Measurements from ENCODE around the gene TAS2R30.
A peak's percentile ranks its signal among the peaks of the same experiment; 100 is the strongest.

The TAS2R30 gene

DNA sequence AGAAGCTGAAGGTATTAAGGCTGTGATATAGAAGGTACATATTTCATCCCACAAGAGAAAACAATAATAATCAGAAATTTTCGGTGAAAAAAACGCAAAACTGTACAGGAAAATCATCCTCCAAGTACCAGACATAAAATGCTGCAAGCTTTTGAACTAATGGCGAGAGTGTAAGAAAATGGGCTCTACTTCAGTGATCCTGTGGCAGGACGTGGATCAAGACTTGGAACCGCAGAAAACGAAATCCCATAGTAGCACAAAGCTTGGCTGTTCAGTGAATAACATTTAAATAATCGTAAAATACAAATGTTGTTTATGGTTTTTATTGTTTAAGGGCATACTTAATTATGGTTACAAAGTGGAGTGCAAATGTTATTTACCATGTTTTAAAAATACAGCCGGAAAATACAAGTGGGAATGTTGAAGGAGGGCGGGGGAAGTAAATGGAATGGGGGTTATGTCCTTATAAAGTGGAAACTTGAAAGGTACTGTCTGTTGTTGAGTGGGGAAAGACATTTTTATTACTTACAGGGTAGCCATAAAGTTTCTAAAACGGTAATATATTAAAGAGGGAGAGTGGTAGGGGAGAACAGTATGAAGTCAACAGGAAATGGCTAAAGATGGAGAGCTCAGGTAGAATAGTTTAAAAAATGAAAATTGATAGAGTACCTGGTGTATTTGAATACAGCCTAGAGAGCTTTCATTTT, 37.7 kb upstream of the TAS2R30 start:
- intact Hi-C loops (cut with DNase I; ENCODE audit: low total_unique reads) = loop anchor here (5.0 kb wide), 1 partner anchor 1095 kb away; the partner anchor contains the start of gene LRP6
- Histone ChIP-seq H3K27ac (peak overlapping the region; percentile 97 to 99), H3K4me3 (peak overlapping the region; percentile 94 to 98), H3K9me3 (no peaks in the 10 kb centered on the region), H3K4me1 (peaks cover 0 to 40% (median 22%) of the 10 kb centered on the region in 4 donors), H3K27me3 (no peaks in the 10 kb centered on the region), H3K36me3 (no peaks in the 10 kb centered on the region)
- DNase-seq = no peak
- TF ChIP-seq, protein P1, sequence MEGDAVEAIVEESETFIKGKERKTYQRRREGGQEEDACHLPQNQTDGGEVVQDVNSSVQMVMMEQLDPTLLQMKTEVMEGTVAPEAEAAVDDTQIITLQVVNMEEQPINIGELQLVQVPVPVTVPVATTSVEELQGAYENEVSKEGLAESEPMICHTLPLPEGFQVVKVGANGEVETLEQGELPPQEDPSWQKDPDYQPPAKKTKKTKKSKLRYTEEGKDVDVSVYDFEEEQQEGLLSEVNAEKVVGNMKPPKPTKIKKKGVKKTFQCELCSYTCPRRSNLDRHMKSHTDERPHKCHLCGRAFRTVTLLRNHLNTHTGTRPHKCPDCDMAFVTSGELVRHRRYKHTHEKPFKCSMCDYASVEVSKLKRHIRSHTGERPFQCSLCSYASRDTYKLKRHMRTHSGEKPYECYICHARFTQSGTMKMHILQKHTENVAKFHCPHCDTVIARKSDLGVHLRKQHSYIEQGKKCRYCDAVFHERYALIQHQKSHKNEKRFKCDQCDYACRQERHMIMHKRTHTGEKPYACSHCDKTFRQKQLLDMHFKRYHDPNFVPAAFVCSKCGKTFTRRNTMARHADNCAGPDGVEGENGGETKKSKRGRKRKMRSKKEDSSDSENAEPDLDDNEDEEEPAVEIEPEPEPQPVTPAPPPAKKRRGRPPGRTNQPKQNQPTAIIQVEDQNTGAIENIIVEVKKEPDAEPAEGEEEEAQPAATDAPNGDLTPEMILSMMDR (IDR thresholded peaks at IDR 0.05) = no peak

DNA sequence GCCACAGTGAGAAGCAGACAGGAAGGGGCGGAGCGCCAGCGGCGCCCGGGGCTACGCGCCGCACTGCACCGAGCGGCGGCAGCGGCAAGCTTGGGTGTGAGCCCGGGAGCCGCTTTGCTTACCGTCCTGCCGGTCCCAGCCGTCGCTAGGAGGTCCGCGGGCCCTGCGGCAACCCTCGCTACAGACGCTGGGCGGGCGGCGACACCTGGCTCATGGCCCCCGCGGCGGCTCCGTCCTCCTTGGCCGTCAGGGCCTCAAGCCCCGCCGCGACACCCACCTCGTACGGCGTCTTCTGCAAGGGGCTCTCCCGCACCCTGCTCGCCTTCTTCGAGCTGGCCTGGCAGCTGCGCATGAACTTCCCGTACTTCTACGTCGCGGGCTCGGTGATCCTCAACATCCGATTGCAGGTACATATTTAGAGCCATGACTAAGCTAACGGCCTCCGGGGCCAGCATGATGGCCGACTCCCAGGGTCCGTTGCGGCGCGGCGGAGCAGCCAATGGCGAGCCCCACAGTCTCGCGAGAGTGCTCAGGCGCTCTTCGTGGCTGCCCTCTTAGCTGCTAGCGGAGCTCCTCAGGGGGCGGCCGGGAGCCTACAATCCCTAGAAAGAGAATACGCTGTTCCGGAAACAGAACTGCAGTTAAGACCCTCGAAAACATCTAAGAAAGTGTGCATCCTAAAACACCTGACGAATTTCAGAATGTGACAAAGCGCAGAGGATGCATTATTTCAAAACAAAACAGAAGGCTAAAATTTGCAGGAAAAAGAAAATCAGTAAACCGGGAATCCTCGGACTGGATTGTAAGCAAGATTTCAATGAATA, 36.9 kb upstream of the TAS2R30 start, which contains the start of gene SMIM10L1:
Gene SMIM10L1 (plus strand): TSS at position 50 of the 824 bp plus-strand sequence. CDS start 163 bp downstream, at position 213.
- H3K4me1 ChIP-seq = peaks cover 0 to 40% (median 22%) of the 10 kb centered on the region in 4 donors
- no peaks in the 10 kb centered on the region for H3K36me3 ChIP-seq
- H3K4me3 ChIP-seq = peak within 1 kb of the TSS; percentile 94 to 98
- TF ChIP-seq, protein P1 (IDR thresholded peaks at IDR 0.05) = no peak
- H3K9me3 ChIP-seq = no peaks in the 10 kb centered on the region
- no peaks in the 10 kb centered on the region for H3K27me3 ChIP-seq
- peak within 1 kb of the TSS; percentile 97 to 99 for H3K27ac ChIP-seq
- DNase-seq = peak; percentile 91 to 96
- intact Hi-C loops (cut with DNase I; ENCODE audit: low total_unique reads) = loop anchor here (5.0 kb wide), 1 partner anchor 1096 kb away; the partner anchor contains the start of gene LRP6

DNA sequence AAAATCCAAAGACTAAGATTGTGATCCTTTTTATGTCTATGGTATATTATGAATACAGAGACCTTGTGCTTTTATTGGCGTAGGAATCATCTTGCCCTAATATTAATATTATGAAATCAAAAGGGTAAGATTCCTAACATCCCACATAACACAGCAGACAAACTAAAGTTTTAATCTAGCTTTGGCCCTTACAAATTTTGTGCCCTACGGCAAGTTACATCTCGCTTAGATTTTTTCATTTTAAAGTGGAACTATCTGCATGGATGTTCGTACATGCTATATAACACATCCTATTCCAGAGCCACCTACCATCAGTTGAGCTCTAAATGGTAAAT, 36.3 kb upstream of the TAS2R30 start:
- intact Hi-C loops (cut with DNase I; ENCODE audit: low total_unique reads) = loop anchor here (5.0 kb wide), 1 partner anchor 1097 kb away; the partner anchor contains the start of gene LRP6
- Histone ChIP-seq H3K27ac (peak overlapping the region; percentile 97 to 99), H3K4me3 (peak overlapping the region; percentile 94 to 98), H3K27me3 (no peaks in the 10 kb centered on the region), H3K9me3 (no peaks in the 10 kb centered on the region), H3K36me3 (peaks cover 0 to 5% (median 0%) of the 10 kb centered on the region in 3 donors), H3K4me1 (peaks cover 0 to 40% (median 22%) of the 10 kb centered on the region in 4 donors)
- DNase-seq = no peak
- TF ChIP-seq, protein P1 (IDR thresholded peaks at IDR 0.05) = no peak

DNA sequence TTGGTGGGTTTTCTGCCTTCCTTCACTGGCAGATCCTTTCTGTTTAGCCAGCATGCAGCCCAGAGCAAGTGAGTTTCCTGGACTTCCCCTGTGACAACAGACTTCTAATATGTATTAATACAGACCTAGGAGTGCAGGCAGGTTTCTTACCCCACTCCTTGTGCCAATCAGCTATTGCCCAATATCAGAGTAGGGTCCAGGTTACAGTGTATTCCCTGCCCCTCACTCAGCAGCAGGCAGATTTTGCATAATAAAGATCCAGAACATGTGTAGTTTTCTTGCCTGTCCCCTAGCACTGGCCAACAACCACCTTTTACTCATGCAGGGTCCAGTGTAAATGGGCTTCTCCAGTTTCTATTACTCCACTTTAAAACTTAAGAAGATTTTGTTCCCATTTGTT, 31.9 kb upstream of the TAS2R30 start:
- intact Hi-C loops (cut with DNase I; ENCODE audit: low total_unique reads) = no loop called here
- TF ChIP-seq, protein P1 (IDR thresholded peaks at IDR 0.05) = no peak
- peaks cover 0 to 23% (median 12%) of the 10 kb centered on the region in 4 donors for H3K4me1 ChIP-seq
- H3K27me3 ChIP-seq = no peaks in the 10 kb centered on the region
- no peak for DNase-seq
- H3K27ac ChIP-seq = no peak overlapping the region
- H3K4me3 ChIP-seq = no peak overlapping the region
- no peaks in the 10 kb centered on the region for H3K9me3 ChIP-seq
- H3K36me3 ChIP-seq = peaks cover 0 to 17% (median 0%) of the 10 kb centered on the region in 3 donors

DNA sequence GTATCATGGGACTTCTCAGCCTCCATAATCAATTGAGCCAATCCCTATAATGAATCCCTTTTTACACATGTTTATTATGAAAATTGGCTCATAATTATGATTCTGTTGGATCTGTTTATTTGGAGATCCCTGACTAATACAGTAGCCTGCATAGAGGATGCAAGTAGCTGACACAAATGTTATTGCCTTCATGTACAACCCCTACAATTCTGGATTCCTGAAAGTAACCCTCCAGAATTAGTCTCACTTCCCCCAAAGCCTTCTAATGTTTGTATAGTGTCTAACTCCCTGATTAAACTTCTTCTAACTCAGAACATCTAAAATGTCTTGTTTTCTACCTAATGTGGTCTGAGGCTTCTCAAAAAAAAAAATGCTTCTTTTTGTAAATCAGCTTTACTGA, 29.9 kb upstream of the TAS2R30 start:
- peaks cover 0 to 17% (median 0%) of the 10 kb centered on the region in 3 donors for H3K36me3 ChIP-seq
- H3K27ac ChIP-seq = no peak overlapping the region
- DNase-seq = no peak
- peaks cover 0 to 12% (median 2%) of the 10 kb centered on the region in 4 donors for H3K4me1 ChIP-seq
- H3K9me3 ChIP-seq = no peaks in the 10 kb centered on the region
- no peak overlapping the region for H3K4me3 ChIP-seq
- no peaks in the 10 kb centered on the region for H3K27me3 ChIP-seq
- TF ChIP-seq, protein P1 (IDR thresholded peaks at IDR 0.05) = no peak
- intact Hi-C loops (cut with DNase I; ENCODE audit: low total_unique reads) = no loop called here

All from tibial artery (tissue), 4 donors.